COLO668 (cell line): Measurements from ENCODE around the gene GSS.
A peak's percentile ranks its signal among the peaks of the same experiment; 100 is the strongest.

Source experiments
- DNase-seq: peaks from one replicate; lab custom pipeline; 2025; ENCODE audit not compliant: unreplicated experiment; lab: John Stamatoyannopoulos, UW

The GSS gene

DNA sequence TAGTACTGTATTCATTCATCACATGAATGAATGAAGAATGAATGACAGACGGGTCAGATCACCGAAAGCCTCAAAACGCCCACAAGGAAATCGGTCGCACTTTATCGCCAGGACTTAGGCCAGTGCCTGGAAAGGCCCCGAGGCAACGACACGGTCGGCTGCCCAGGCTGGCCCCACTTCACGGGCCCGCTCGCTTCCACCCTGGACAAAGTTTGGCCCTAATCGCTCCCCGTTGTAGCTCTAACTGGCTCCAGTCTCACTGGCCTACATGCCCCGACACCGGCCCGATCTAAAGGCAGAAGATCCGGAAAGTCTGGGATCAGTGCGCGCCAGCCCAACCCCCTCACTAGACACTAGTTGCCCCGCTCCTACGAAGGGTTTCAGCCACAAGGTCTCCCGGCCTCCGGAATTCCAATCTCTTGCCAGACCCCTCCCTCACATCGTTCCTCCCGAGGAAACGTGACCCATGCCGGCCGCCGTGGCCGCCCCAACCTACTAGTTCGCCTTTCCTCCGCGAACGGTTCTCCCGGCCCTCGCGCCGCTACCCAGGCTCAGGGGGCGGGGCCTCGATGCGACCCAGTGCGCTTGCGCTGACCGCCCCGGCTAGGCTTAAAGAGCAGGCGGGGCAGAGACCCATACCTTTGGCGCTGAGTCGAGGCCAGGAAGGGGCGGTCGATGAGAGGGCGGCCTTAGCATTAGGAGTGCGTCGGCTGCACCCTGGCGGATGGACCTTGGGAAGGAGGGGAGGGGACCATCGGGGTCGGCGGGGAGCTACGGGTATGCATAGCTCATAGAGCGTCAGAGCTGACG is at the start of gene GSS, which contains the start of gene MYH7B:
Gene GSS, minus strand, starts transcription at position 576 of the 810 bp plus-strand sequence. CDS start 3,954 bp downstream, outside the sequence.
Gene MYH7B, plus strand, starts transcription at position 638 of the 810 bp plus-strand sequence. CDS start 22,138 bp downstream, outside the sequence.
- peak; percentile 98 for DNase-seq

DNA sequence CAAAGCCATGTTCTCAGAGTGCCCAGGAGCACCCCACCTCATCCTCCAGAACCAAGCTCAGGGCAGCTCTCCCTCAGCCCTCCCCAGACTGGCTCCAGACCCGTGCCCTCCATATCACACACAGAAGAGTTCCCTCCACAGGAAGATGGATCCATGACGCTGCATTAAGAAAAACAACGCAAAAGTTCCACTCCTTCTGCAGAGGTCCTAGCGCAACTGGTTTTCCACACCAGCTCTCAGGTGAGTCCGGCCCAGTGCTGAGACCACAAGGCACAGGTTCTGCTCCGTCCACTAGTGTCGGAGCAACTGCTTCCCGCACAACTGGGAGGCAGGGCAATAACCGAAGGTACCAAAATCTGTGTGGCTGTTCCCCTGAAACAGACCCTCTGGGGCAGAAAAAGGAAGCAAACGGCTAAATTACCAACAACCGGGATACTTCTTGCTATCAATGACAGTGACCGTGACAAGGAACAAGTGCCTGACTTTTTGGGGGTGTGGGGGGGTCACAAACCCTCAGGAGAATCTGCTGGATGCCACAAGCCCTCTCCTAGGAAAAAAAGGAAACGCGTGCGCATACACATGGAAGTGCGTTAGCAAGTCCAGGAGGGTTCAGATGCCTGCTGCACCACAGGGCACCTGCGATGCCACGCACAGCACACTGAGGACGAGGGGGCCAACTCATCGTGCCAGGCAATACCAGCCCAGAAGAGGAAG is 49.3 kb upstream of the GSS start:
- no peak for DNase-seq

DNA sequence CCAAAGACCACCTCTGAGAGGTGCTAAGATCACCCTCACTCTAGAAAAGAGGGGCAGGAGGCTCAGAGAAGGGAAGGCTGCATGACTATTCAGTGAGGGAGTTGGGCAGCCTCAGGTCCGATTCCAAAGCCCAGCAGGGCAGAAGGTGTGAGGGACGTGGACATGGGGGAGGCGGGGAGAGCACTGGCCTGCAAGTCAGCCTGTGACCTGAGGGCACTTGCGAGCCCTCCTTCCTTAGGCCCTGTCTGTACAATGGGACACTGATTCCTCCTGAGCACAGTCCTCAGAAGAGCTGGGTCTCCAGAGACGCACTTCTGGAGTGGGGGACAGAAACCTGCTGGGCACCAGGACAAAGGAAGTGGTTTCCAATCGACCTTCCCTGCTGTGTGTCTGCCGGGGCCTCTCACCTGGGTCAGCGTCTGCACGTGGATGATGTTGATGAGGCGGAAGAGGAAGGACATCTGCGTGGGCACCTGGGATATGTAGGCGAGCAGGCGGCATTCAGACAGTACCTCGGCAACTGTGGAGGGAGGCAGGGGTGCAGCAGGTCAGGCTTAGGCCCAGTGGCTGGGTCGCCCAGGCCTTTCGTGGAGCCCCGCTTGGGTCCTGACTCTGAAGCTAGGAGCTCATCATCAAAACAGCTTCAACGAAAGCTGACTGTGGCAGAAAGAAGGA is 48.6 kb upstream of the GSS start:
- DNase-seq = no peak

DNA sequence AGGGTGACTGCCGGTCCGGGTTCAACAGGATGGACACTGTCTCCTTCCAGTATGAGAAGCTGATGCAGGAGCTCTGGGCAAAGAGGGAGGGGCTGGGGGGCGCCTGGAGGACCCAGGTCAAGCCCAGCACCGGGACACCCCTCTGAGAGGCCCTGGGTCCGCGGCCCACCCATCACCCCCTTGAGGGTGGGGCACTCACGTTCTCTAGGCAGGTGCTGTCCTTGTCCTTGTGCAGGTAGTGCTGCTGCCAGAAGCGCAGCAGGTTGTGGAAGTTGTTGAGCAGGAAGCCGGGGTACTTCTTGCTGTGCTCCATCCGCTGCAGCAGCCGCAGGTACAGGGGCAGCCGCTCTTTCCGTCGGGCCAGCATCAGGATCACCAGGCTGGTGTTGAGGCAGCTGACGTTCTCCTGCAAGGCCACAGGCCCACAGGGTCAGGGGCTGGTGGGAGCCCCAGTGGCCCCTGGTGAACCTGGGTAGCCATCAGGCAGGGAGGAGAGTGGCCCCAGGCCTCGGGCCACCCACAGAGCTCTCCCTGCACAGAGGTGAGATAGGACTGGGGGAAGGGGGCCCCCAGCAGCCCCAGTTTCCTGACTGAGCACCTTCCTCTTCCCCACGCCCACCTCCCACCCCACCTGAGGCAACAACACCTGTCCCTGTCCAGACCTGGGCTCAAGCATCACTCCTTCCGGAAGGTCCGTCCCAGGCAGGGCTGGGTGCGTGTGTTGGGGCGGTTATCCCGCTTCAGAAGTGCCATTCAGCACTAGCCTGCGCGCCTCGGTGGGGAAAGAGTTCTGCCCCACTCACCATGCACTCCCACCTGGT is 47.8 kb upstream of the GSS start:
- no peak for DNase-seq

DNA sequence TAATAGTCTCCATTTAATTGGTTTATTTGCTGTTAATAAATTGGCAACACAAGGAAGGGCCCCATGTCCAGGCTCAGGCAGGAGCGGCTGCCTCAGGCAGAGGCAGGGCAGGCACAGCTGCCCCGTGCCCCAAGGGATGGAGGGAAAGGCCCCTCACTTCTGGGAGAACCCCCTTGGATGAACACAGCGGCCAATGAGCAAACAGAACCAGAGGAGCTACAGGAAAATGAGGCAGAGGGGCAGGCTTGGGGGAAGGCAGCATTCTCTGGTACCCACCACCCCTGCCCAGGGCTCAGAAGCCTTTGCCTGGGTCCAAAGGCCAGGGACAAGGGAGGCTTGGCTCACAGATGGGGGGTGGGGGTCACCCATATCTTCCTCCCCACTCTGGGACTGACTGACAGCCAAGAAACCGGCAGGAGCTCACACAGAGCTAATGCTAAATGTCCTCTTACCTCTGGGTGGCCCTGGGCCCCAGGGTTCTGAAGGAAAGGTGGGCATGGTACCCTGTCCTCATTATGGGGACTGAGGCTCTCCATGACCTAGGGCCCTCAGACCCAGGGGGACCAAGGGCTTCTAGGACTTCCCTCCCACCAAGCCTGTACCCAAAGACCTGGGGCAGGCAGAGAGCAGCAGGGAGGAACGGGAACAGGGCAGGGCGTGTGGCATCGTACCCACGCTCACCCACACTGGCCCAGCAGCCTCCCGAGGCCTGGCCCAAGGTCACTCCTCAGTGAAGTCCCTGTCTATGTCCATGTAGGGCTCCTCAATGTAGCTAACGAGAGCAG is 47.0 kb upstream of the GSS start:
- DNase-seq = no peak

DNA sequence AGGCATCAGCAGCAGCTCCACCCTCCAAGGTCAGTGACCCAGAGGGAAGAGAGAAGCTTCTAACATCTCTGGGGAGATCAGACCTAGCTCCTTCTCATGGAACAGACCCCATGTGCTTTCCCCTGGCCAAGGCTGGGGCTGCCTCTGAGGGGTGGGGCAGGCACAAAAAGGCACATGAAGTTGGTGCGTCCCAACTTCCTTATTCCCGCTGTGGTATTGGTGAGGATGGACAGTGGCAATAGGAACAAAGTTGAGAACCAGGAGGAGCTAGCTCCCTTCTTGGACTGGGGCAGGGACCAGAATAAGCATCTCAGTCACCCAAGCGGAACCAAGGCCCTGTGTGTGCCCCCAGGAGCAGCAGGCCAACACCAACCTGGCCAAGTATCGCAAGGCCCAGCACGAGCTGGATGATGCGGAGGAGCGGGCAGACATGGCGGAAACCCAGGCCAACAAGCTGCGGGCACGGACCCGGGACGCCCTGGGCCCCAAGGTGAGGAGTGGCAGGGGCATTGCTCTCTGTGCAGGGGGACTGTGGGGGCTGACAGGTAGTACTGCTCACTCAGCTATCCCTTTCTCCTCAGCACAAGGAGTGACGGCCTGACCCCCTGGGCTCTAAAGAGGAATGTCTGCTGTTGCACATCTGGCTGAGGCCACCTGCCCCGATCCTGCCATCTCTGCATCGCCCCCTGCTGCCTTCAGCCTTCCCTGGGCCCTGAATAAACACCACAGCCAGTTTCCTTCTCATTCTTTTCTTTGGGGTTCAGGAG is 46.2 kb upstream of the GSS start:
- peak; percentile 18 for DNase-seq

DNA sequence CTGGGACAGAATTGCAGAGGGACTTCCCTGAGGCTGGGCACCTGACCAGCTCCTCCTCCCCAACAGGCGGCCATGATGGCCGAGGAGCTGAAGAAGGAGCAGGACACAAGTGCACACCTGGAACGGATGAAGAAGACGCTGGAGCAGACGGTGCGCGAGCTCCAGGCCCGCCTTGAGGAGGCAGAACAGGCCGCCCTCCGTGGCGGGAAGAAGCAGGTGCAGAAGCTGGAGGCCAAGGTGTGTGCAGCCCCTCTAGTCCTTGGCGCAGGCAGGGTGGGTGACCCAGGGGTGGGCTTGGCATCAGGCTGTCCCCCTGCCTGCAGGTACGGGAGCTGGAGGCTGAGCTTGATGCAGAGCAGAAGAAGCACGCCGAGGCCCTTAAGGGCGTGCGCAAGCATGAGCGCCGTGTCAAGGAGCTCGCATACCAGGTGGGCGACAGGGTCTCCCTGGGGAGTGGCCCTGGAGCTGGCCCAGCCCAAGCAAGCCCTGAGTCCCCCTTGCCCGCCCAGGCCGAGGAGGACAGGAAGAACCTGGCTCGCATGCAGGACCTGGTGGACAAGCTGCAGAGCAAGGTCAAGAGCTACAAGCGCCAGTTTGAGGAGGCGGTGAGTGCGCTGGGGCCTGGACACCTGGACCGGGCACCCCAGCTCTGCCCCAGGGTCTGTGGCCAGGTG is 45.5 kb upstream of the GSS start:
- DNase-seq = no peak

DNA sequence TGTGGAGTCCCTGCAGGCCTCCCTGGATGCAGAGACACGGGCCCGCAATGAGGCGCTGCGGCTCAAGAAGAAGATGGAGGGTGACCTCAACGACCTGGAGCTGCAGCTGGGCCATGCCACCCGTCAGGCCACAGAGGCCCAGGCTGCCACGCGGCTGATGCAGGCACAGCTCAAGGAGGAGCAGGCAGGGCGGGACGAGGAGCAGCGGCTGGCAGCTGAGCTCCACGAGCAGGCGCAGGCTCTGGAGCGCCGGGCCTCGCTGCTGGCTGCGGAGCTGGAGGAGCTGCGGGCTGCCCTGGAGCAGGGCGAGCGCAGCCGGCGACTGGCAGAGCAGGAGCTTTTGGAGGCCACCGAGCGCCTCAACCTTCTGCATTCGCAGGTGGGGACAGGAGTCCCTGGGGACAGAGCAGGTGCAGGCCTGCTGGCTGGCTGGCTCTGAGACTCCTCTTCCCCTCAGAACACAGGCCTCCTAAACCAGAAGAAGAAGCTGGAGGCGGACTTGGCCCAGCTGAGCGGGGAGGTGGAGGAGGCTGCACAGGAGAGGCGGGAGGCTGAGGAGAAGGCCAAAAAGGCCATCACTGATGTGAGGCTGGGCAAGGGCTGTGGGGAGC is 44.8 kb upstream of the GSS start:
- no peak for DNase-seq

DNA sequence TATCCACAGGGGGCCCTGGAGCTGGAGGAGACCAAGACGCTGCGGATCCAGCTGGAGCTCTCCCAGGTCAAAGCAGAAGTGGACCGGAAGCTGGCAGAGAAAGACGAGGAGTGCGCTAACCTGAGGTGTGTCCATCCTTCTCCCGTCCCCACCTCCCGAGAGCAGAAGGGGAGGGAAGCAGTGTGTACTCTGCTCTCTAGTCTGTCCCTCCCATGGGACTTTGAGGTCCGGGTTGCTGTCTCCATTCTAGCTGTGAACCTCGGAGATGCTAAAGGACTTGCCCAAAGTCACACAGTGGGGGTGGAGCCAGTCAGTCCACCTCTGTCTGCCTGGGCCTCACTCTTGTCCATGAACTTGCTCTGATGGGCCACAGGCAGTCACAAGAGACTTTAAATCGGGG is 44.2 kb upstream of the GSS start:
- DNase-seq = no peak

DNA sequence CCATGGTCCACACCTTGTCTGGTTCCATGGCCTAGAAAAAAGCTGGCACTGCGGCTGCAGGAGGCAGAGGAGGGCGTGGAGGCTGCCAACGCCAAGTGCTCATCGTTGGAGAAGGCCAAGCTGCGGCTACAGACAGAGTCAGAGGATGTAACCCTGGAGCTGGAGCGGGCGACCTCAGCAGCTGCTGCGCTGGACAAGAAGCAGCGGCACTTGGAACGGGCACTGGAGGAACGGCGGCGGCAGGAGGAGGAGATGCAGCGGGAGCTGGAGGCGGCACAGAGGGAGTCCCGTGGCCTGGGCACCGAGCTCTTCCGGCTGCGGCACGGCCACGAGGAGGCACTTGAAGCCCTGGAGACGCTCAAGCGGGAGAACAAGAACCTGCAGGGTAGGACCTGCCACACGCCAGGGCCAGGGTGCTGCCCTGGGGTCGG is 43.4 kb upstream of the GSS start:
- DNase-seq = no peak

DNA sequence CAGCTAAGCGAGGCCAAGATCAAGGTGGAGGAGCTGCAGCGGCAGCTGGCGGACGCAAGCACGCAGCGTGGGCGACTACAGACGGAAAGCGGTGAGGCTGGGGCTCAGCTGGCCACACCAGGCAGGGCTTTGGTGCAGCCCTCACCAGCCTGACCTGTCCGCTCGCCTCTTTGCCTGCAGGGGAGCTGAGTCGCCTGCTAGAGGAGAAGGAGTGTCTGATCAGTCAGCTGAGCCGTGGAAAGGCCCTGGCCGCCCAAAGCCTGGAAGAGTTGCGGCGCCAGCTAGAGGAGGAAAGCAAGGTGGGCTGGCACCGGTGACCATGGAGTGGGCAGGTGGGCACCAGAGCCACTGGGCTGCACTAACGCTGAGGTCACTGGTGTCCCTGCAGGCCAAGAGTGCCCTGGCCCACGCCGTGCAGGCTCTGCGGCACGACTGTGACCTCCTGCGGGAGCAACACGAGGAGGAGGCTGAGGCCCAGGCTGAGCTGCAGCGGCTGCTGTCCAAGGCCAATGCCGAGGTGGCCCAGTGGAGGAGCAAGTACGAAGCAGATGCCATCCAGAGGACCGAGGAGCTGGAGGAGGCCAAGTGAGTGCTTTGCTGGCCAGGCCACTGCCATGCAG is 42.8 kb upstream of the GSS start:
- DNase-seq = no peak

DNA sequence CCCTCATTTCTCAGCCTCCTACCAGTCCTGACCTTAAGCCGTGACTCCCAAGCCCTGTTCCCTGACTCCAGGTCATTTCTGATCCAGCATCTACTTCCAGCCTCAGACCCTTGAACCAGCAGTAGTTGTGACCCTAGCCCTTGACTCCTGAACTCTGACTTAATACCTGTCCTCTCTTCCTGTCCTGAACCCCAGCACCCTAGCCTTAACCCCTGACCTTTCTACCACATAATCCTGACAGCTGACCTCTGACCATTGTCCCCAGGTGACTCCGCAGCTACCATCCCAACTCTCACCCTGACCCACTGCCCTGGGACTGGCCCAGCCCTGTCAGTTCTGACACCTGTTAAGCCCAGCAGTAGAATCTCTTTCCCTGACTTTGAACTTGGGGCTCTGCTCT is 42.2 kb upstream of the GSS start:
- no peak for DNase-seq

DNA sequence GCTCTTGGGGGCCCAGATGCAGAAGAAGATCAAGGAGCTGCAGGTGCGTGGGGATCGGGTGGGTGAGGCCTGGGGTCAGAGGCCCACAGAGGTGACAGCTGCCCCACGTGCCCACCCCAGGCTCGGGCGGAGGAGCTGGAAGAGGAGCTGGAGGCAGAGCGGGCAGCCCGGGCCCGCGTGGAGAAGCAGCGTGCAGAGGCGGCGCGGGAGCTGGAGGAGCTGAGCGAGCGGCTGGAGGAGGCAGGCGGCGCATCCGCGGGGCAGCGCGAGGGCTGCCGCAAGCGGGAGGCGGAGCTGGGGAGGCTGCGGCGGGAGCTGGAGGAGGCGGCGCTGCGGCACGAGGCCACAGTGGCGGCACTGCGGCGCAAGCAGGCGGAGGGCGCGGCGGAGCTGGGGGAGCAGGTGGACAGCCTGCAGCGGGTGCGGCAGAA is 41.5 kb upstream of the GSS start:
- no peak for DNase-seq

DNA sequence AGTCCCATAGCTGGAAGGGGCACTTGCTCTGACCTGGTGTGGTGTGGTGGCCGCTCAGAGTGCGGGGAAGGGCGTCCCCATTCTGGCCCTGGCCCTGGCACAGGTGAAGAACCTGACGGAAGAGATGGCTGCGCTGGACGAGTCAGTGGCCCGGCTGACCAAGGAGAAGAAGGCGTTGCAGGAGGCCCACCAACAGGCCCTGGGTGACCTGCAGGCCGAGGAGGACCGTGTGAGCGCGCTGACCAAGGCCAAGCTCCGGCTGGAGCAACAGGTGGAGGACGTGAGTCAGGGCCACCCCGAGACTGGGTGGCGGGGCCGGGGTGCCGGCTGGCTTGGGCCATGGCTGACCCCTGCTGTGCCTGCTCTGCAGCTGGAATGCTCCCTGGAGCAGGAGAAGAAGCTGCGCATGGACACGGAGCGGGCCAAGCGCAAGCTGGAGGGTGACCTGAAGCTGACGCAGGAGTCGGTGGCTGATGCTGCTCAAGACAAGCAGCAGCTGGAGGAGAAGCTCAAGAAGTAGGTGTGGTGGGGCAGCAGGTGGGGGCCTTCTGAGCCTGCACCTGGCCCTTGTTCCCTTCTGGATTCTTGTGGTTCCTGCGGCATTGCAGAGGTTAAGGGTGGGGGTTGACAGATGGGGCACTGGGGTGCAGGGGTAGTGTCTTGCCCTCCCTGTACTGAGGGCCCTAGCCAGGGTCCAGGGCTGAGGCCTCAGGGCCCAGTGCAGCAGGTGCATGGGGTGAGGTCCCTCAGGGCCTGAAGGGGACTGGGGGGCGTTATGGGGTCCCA is 40.8 kb upstream of the GSS start:
- DNase-seq = no peak

DNA sequence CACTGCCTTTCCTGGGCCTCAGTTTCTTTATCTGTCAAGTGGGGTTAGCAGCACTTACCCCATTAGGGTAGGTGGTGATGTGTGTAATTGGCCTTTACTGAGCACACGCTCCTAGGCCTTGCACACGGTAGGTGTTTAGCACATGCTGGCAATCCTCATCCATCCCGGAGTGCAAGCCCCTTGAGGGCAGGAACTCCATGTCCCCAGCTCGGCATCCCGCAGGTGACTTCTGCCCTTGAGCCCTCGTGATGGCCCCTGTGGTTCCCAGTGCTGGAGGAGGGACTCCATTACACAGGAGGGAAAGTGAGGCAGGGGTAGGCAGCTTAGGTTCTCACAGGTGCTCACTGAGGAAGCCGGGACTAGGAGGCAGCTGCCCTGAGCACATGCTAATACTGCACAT is 40.1 kb upstream of the GSS start:
- no peak for DNase-seq

DNA sequence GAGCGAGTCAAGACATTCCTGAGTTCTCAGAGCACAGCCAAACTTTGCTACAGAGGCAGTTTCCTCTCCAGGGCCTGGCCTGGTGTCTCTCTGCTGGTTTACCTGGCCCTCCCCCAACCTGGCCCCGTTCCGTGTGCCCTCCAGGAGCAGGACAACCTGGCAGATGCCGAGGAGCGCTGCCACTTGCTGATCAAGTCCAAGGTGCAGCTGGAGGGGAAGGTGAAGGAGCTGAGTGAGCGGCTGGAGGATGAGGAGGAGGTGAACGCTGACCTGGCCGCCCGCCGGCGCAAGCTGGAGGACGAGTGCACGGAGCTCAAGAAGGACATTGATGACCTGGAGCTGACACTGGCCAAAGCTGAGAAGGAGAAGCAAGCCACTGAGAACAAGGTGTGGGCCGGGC is 39.6 kb upstream of the GSS start:
- DNase-seq = no peak

DNA sequence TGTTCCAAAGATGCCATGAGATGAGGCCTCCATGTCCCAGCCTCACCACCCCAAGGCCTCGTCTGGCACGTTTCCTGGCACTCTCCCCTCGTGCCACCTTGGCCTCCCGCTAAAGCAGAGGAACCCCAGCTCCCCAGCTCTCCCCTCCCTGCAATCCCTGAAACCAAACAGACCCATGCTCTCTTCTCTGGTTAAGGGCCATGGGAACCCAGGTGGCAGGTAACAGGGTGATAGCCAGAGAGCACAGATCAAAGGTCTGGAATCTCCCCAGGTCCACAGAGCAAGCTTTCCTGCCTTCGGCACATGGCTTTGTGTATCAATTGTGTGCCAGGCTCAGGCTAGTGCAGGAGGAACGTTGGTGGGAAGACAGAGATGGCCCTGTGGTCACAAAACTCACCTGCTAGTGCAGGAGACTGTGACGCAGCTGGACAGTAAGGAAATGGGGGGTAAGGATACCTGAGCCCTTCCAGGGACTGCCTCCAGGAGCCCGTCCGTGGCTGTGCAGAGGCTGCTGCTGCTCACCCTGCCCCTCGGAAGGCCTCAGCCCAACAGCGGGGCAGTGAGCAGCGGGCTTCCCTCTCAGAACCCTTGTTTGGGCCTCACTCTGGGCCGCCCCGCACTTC is 39.0 kb upstream of the GSS start:
- no peak for DNase-seq
